A673 (cell line): Measurements from ENCODE around the gene AMZ1. TPM values are rescaled to one million over a fixed set of nuclear protein-coding genes. Genes with fewer than 3 reads are reported as not detected.

Experiments
- Bru-seq: library from RNA; stranded (reverse); fragments of 400-500 nt; gene quantifications from one replicate; lab custom pipeline; 2021; lab: Mats Ljungman, UMichigan
- BruChase-seq, 2 experiments: library from RNA; stranded (reverse); fragments of 400-500 nt; gene quantifications; one replicate each; lab custom pipeline; 2021; lab: Mats Ljungman, UMichigan
- BruUV-seq: library from RNA; stranded (reverse); fragments of 400-500 nt; replicated peaks from 2 replicates; lab custom pipeline; 2021; lab: Mats Ljungman, UMichigan
- CTCF ChIA-PET: fragments of 300-600 bp; sonication (Branson Sonifier 250); formaldehyde crosslinking; loops from one replicate; lab custom pipeline; 2022; ENCODE audit warnings: antibody characterized with exemption; lab: Charles Lee
- POLR2A ChIA-PET: fragments of 300-600 bp; sonication (Branson Sonifier 250); formaldehyde crosslinking; loops from one replicate; lab custom pipeline; 2022; ENCODE audit warnings: antibody characterized with exemption; ENCODE audit not compliant: low non-redundant PET; lab: Charles Lee
- DNase-seq: peaks from one replicate; pipeline ENCODE4 v3.0.0-alpha.2; 2015; ENCODE audit warnings: low spot score
- H3K27ac ChIP-seq: fragments of 200-600 bp; sonication (generic); 2 replicates; pipeline ENCODE4 v1.5.1; 2016; ENCODE audit warnings: mixed run types, low read depth, mild to moderate bottlenecking, mixed read lengths, antibody characterized with exemption, low read length; ENCODE audit not compliant: poor library complexity, severe bottlenecking
- H3K27me3 ChIP-seq: fragments of 200-600 bp; sonication (generic); replicated peaks from 2 replicates; pipeline ENCODE4 v1.6.1; 2017; ENCODE audit warnings: mixed run types, low read depth, mild to moderate bottlenecking, mixed read lengths, antibody characterized with exemption, low read length; ENCODE audit not compliant: insufficient read depth, poor library complexity
- H3K36me3 ChIP-seq: fragments of 200-600 bp; sonication (generic); 2 replicates; pipeline ENCODE4 v1.6.1; 2016; ENCODE audit warnings: mixed run types, mild to moderate bottlenecking, mixed read lengths, antibody characterized with exemption, low read length; ENCODE audit not compliant: insufficient read depth, poor library complexity, severe bottlenecking
- H3K4me1 ChIP-seq: fragments of 200-600 bp; sonication (generic); 2 replicates; pipeline ENCODE4 v1.6.1; 2017; ENCODE audit warnings: mixed run types, mild to moderate bottlenecking, mixed read lengths, antibody characterized with exemption, low read length; ENCODE audit not compliant: insufficient read depth, poor library complexity, severe bottlenecking
- H3K4me3 ChIP-seq: fragments of 200-600 bp; sonication (generic); 2 replicates; pipeline ENCODE4 v1.5.1; 2016; ENCODE audit warnings: low read depth, mixed run types, mild to moderate bottlenecking, mixed read lengths, low read length; ENCODE audit not compliant: poor library complexity, severe bottlenecking
- H3K9me3 ChIP-seq: fragments of 200-600 bp; sonication (generic); 2 replicates; pipeline ENCODE4 v1.6.1; 2016; ENCODE audit warnings: mixed run types, low read depth, mild to moderate bottlenecking, mixed read lengths, antibody characterized with exemption, low read length; ENCODE audit not compliant: poor library complexity, severe bottlenecking
- EZH2 ChIP-seq: fragments of 200-600 bp; sonication (generic); IDR thresholded peaks from 2 replicates; pipeline ENCODE4 v1.6.1; 2017; ENCODE audit warnings: borderline replicate concordance, low read depth, mild to moderate bottlenecking, mixed read lengths, antibody characterized with exemption, low read length; ENCODE audit not compliant: poor library complexity, severe bottlenecking
- intact Hi-C: fragments of 100-400 bp; cut with micrococcal nuclease; formaldehyde crosslinking; loops from one replicate; pipeline ENCODE4 v1.10.0; 2022; ENCODE audit not compliant: unreplicated experiment
- long read RNA-seq: library from polyadenylated mRNA; stranded (forward); transcript quantifications from one replicate; pipeline ENCODE4 v2.0.0, GENCODE V29; 2022
- total RNA-seq: library from RNA; stranded (reverse); gene quantifications from 2 replicates; pipeline ENCODE4 v1.2.3, GENCODE V29; 2021
- TF ChIP-seq, protein P1 (sequence below): fragments of 300-800, 200-600 bp; sonication (generic); conservative IDR thresholded peaks from 2 replicates; pipeline ENCODE4 v1.5.1; 2017; ENCODE audit warnings: low read depth, mild to moderate bottlenecking, antibody characterized with exemption, low read length, moderate library complexity, mixed read lengths

AMZ1 gene, protein sequence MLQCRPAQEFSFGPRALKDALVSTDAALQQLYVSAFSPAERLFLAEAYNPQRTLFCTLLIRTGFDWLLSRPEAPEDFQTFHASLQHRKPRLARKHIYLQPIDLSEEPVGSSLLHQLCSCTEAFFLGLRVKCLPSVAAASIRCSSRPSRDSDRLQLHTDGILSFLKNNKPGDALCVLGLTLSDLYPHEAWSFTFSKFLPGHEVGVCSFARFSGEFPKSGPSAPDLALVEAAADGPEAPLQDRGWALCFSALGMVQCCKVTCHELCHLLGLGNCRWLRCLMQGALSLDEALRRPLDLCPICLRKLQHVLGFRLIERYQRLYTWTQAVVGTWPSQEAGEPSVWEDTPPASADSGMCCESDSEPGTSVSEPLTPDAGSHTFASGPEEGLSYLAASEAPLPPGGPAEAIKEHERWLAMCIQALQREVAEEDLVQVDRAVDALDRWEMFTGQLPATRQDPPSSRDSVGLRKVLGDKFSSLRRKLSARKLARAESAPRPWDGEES
- total RNA-seq (not detected in 2 replicates), Bru-seq, nascent RNA (percentile 0 among the genes with signal in this experiment), BruChase-seq, experiment 1, labeled RNA remaining after a 2-hour chase (percentile 7 among the genes with signal in this experiment), BruChase-seq, experiment 2, labeled RNA remaining after a 6-hour chase (percentile 13 among the genes with signal in this experiment)
- long read RNA-seq, result 0 reads

DNA sequence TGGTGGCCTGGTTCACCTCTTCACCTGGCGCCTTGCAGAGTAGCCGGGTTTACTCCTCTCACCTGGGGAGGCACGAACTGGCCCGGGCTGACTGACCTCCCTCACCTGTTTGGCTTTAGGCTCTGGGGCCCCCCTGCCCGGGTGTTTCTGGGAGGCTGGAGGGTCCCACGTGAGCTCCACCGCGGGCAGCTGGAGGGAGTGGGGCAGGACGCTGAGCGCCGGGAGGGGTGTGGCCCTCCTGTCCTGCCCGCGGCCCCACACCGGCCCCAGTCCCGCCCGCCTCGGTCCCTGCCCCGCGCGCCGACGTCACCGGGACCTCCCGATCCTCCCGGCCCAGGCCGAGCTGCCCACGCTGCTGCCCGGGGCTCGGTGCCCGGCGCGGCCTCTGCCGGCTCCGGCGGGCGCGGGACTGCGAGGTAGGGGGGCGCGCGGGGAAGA, at the start of gene AMZ1:
AMZ1 (plus strand) TSS at position 322 of the 438 bp plus-strand sequence. CDS start 12,250 bp downstream, outside the sequence.
- H3K9me3 ChIP-seq, result no peaks in the 10 kb centered on the region
- no peaks in the 10 kb centered on the region for H3K4me1 ChIP-seq
- intact Hi-C loops, result no loop called here
- peaks cover 50% of the 10 kb centered on the region for H3K27me3 ChIP-seq
- no peak within 1 kb of the TSS for H3K27ac ChIP-seq
- ChIA-PET POLR2A (no interaction called here), CTCF (interaction anchor here (0.6 kb wide), 1 partner anchor 19 kb away, joined by 3 read pairs; no protein-coding TSS in a partner anchor)
- TF ChIP-seq EZH2, result no peak
- TF ChIP-seq, protein P1, sequence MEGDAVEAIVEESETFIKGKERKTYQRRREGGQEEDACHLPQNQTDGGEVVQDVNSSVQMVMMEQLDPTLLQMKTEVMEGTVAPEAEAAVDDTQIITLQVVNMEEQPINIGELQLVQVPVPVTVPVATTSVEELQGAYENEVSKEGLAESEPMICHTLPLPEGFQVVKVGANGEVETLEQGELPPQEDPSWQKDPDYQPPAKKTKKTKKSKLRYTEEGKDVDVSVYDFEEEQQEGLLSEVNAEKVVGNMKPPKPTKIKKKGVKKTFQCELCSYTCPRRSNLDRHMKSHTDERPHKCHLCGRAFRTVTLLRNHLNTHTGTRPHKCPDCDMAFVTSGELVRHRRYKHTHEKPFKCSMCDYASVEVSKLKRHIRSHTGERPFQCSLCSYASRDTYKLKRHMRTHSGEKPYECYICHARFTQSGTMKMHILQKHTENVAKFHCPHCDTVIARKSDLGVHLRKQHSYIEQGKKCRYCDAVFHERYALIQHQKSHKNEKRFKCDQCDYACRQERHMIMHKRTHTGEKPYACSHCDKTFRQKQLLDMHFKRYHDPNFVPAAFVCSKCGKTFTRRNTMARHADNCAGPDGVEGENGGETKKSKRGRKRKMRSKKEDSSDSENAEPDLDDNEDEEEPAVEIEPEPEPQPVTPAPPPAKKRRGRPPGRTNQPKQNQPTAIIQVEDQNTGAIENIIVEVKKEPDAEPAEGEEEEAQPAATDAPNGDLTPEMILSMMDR, result no peak
- H3K36me3 ChIP-seq, result no peaks in the 10 kb centered on the region
- no peak for DNase-seq
- no TSS peak for BruUV-seq
- H3K4me3 ChIP-seq, result no peak within 1 kb of the TSS

DNA sequence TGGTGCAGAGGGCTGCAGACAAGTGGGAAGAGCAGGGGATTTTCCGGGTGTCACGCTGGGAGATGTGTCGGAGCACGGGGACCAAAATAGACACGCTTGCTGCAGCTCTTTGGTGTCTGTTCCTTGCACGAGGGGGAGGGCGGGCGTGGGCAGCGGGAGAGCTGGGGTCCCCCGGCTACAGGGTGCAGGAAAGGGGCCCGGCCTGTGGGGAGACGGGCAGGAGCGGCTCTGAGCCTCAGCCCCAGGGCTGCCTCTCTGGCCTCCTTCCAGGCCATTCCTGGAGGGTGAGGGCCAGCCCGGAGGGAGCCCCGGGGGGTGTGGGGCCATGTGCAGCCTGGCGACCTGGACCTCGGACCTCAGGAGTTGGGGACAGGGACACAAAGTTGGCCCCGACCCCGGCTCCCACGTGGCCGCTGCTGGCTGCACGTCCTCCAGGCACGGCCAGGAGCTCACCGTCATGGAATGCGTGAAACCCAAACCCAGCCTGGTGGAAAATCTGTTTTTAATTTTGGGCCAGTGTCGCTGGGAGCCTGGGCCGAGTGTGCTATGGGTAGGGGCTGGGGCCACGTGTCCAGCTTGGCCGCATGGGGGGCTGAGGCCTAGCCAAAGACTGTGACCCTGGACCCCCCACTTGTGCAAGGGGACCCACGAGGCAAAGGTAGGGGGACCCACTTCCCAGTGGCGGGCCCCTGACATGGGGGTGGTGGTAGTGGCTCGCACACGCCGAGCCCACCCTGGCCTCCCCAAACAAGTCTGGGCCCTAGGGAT, 49.6 kb upstream of the AMZ1 start:
- Histone ChIP-seq H3K27me3 (no peaks in the 10 kb centered on the region), H3K9me3 (no peaks in the 10 kb centered on the region), H3K36me3 (peaks cover 21% of the 10 kb centered on the region), H3K4me3 (no peak overlapping the region), H3K27ac (peak overlapping the region; percentile 58), H3K4me1 (peaks cover 17% of the 10 kb centered on the region)
- no TSS peak for BruUV-seq
- TF ChIP-seq EZH2, result no peak
- TF ChIP-seq, protein P1, result no peak
- intact Hi-C loops, result no loop called here
- ChIA-PET CTCF (no interaction called here), POLR2A (no interaction called here)
- no peak for DNase-seq

DNA sequence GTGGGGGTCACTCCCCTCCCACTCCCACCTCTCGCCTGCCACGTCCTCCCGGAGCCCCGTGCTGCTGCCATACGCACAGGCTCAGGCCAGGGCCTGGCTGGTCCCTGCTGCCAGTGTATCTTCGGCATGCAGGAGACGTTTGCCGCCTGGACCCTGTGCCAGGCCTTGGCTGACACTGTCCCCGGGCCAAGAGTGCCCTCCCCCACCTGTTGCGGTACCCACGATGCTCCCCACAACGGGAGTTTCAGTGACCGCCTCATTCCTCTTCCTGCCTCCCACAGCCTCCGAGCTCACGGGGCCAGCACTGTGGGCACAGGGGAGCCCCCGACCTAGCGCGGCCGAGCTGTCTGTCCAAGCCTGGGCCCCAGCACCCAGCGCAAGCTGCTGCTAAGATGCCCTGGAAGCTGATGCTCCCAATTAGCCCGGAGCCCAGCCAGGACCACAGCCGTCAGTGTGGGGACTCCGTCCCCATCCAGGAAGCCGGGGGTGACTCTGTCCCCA, 48.8 kb upstream of the AMZ1 start:
- Histone ChIP-seq H3K27ac (no peak overlapping the region), H3K9me3 (no peaks in the 10 kb centered on the region), H3K36me3 (peaks cover 21% of the 10 kb centered on the region), H3K27me3 (no peaks in the 10 kb centered on the region), H3K4me3 (no peak overlapping the region), H3K4me1 (peaks cover 19% of the 10 kb centered on the region)
- TF ChIP-seq, protein P1, result no peak
- no peak for TF ChIP-seq EZH2
- POLR2A ChIA-PET, result no interaction called here
- no TSS peak for BruUV-seq
- intact Hi-C loops, result no loop called here
- CTCF ChIA-PET, result no interaction called here
- no peak for DNase-seq
